ENCODE results near the gene LRP6. TPM values are rescaled to one million over a fixed set of nuclear protein-coding genes. Genes with fewer than 3 reads are reported as not detected.

Gene LRP6
- polyA plus RNA-seq, 4 donors = 2.2 to 23.6 (median 4.1) TPM

- whole genome bisulfite sequencing, 3 donors = 73 to 83% (median 82%) methylated on average over 5 of the region's 5 CpGs
- no peak overlapping the region for H3K4me3 ChIP-seq (ENCODE audit: low read depth in 1 of 3, low read length in 3 of 3)
- no peak overlapping the region for H3K27ac ChIP-seq (ENCODE audit: low read depth in 1 of 3, low read length in 2 of 3)
- H3K27me3 ChIP-seq (ENCODE audit: control insufficient read depth in 3 of 3, insufficient read depth in 3 of 3, low read length in 3 of 3) = no peaks in the 10 kb centered on the region
- H3K4me1 ChIP-seq (ENCODE audit: control insufficient read depth in 3 of 3, insufficient read depth in 2 of 3, low read depth in 1 of 3, low read length in 2 of 3) = no peaks in the 10 kb centered on the region
- DNase-seq (no peak), FAIRE-seq (no peak)
- H3K9me3 ChIP-seq (ENCODE audit: control insufficient read depth in 2 of 2, insufficient read depth in 1 of 2, low read depth in 1 of 2, low read length in 1 of 2) = no peaks in the 10 kb centered on the region
- H3K36me3 ChIP-seq (ENCODE audit: control insufficient read depth in 3 of 3, insufficient read depth in 2 of 3, low read depth in 1 of 3, low read length in 3 of 3) = no peaks in the 10 kb centered on the region
Observed at GRCh38 chr12:12294215-12295005, 27.6 kb upstream of the LRP6 start.

GRCh38 chr12:12290206-12290605 lies 23.4 kb upstream of the LRP6 start:
- H3K4me3 ChIP-seq (ENCODE audit: low read depth in 1 of 3, low read length in 3 of 3) = no peak overlapping the region
- no peak for FAIRE-seq
- peaks cover 0 to 2% (median 0%) of the 10 kb centered on the region in 3 donors for H3K27me3 ChIP-seq (ENCODE audit: control insufficient read depth in 3 of 3, insufficient read depth in 3 of 3, low read length in 3 of 3)
- no peak for DNase-seq
- WGBS, 3 donors = 44 to 71% (median 53%) methylated on average over 1 of the region's 1 CpG
- H3K36me3 ChIP-seq (ENCODE audit: control insufficient read depth in 3 of 3, insufficient read depth in 2 of 3, low read depth in 1 of 3, low read length in 3 of 3) = no peaks in the 10 kb centered on the region
- H3K9me3 ChIP-seq (ENCODE audit: control insufficient read depth in 2 of 2, insufficient read depth in 1 of 2, low read depth in 1 of 2, low read length in 1 of 2) = no peaks in the 10 kb centered on the region
- H3K27ac ChIP-seq (ENCODE audit: low read depth in 1 of 3, low read length in 2 of 3) = no peak overlapping the region
- H3K4me1 ChIP-seq (ENCODE audit: control insufficient read depth in 3 of 3, insufficient read depth in 2 of 3, low read depth in 1 of 3, low read length in 2 of 3) = no peaks in the 10 kb centered on the region

DNA sequence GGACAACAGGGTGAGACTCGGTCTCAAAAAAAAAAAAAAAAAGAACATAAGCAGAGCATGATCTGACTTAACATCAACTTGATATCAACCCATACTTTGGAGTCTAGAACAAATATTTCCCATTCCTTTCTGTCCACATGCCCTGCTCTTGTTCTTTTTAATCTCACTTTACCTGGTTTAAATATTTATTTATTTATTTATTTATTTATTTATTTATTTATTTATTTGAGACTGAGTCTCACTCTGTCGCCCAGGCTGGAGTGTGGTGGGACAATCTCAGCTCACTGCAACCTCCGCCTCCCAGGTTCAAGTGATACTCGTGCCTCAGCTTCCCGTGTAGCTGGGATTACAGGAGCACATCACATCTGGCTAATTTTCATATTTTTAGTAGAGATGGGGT lies 19.6 kb upstream of the LRP6 start:
- no peaks in the 10 kb centered on the region for H3K9me3 ChIP-seq (ENCODE audit: control insufficient read depth in 2 of 2, insufficient read depth in 1 of 2, low read depth in 1 of 2, low read length in 1 of 2)
- H3K4me3 ChIP-seq (ENCODE audit: low read depth in 1 of 3, low read length in 3 of 3) = no peak overlapping the region
- no peaks in the 10 kb centered on the region for H3K4me1 ChIP-seq (ENCODE audit: control insufficient read depth in 3 of 3, insufficient read depth in 2 of 3, low read depth in 1 of 3, low read length in 2 of 3)
- no peaks in the 10 kb centered on the region for H3K36me3 ChIP-seq (ENCODE audit: control insufficient read depth in 3 of 3, insufficient read depth in 2 of 3, low read depth in 1 of 3, low read length in 3 of 3)
- DNase-seq (no peak), FAIRE-seq (no peak)
- peaks cover 0 to 2% (median 0%) of the 10 kb centered on the region in 3 donors for H3K27me3 ChIP-seq (ENCODE audit: control insufficient read depth in 3 of 3, insufficient read depth in 3 of 3, low read length in 3 of 3)
- WGBS, 3 donors = 91 to 97% (median 91%) methylated on average over 4 to 5 of the region's 5 CpGs
- H3K27ac ChIP-seq (ENCODE audit: low read depth in 1 of 3, low read length in 2 of 3) = no peak overlapping the region

GRCh38 chr12:12282761-12283425 lies 16.0 kb upstream of the LRP6 start:
- Histone ChIP-seq H3K27ac (ENCODE audit: low read depth in 1 of 3, low read length in 2 of 3) (no peak overlapping the region), H3K9me3 (ENCODE audit: control insufficient read depth in 2 of 2, insufficient read depth in 1 of 2, low read depth in 1 of 2, low read length in 1 of 2) (no peaks in the 10 kb centered on the region), H3K4me1 (ENCODE audit: control insufficient read depth in 3 of 3, insufficient read depth in 2 of 3, low read depth in 1 of 3, low read length in 2 of 3) (no peaks in the 10 kb centered on the region), H3K36me3 (ENCODE audit: control insufficient read depth in 3 of 3, insufficient read depth in 2 of 3, low read depth in 1 of 3, low read length in 3 of 3) (no peaks in the 10 kb centered on the region), H3K27me3 (ENCODE audit: control insufficient read depth in 3 of 3, insufficient read depth in 3 of 3, low read length in 3 of 3) (peaks cover 0 to 2% (median 0%) of the 10 kb centered on the region in 3 donors), H3K4me3 (ENCODE audit: low read depth in 1 of 3, low read length in 3 of 3) (no peak overlapping the region)
- 38 to 55% (median 47%) methylated on average over 7 of the region's 7 CpGs for WGBS, 3 donors
- peak in 1 of 2 donors; percentile 38 for DNase-seq
- FAIRE-seq = peak; percentile 30

DNA sequence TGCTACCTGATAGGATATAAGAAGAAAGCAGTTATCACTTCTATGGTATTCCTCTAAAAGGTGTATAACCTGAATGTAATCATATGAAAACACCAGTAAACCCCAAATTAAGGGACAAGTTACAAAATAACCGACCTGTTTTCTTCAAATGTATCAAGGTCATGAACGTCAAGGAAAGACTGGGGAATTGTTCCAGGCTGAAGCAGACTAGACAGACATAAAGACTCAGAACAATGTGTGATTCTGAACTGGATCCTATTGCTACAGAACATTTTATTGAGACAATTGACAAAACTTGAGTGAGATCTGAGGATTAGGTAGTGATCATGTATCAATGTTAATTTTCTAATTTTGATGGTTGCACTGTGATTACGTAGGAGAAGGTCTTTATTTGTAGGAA lies 15.4 kb upstream of the LRP6 start:
- H3K27ac ChIP-seq (ENCODE audit: low read depth in 1 of 3, low read length in 2 of 3) = no peak overlapping the region
- 64 to 80% (median 71%) methylated on average over 3 of the region's 3 CpGs for WGBS, 3 donors
- no peaks in the 10 kb centered on the region for H3K4me1 ChIP-seq (ENCODE audit: control insufficient read depth in 3 of 3, insufficient read depth in 2 of 3, low read depth in 1 of 3, low read length in 2 of 3)
- DNase-seq = no peak
- FAIRE-seq = no peak
- H3K27me3 ChIP-seq (ENCODE audit: control insufficient read depth in 3 of 3, insufficient read depth in 3 of 3, low read length in 3 of 3) = peaks cover 0 to 2% (median 0%) of the 10 kb centered on the region in 3 donors
- no peaks in the 10 kb centered on the region for H3K36me3 ChIP-seq (ENCODE audit: control insufficient read depth in 3 of 3, insufficient read depth in 2 of 3, low read depth in 1 of 3, low read length in 3 of 3)
- H3K9me3 ChIP-seq (ENCODE audit: control insufficient read depth in 2 of 2, insufficient read depth in 1 of 2, low read depth in 1 of 2, low read length in 1 of 2) = peaks cover 0 to 4% of the 10 kb centered on the region in 2 donors
- H3K4me3 ChIP-seq (ENCODE audit: low read depth in 1 of 3, low read length in 3 of 3) = no peak overlapping the region

DNA sequence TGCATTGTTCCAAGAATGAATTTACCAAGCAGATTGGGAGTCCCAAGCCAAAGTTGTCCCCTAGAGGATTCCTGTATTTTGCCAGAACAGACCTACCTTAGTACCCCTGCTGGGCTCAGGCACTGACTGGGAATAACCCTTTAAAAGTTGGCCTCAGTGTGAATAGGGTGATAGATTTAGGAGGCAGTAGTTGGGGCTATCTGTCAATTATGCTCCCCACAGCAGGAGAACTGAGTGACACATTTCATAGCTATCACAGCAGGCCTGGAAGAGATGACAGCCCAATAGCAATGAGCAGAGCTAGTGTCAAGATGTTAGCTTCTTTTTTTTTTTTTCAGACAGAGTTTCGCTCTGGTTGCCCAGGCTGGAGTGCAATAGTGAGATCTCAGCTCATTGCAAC lies 14.3 kb upstream of the LRP6 start:
- 83 to 100% (median 85%) methylated on average over 1 of the region's 1 CpG for WGBS, 3 donors

GRCh38 chr12:12278899-12279298 lies 12.1 kb upstream of the LRP6 start:
- DNase-seq (no peak), FAIRE-seq (no peak)
- Histone ChIP-seq H3K36me3 (ENCODE audit: control insufficient read depth in 3 of 3, insufficient read depth in 2 of 3, low read depth in 1 of 3, low read length in 3 of 3) (no peaks in the 10 kb centered on the region), H3K9me3 (ENCODE audit: control insufficient read depth in 2 of 2, insufficient read depth in 1 of 2, low read depth in 1 of 2, low read length in 1 of 2) (peaks cover 0 to 11% of the 10 kb centered on the region in 2 donors), H3K4me3 (ENCODE audit: low read depth in 1 of 3, low read length in 3 of 3) (no peak overlapping the region), H3K4me1 (ENCODE audit: control insufficient read depth in 3 of 3, insufficient read depth in 2 of 3, low read depth in 1 of 3, low read length in 2 of 3) (no peaks in the 10 kb centered on the region), H3K27ac (ENCODE audit: low read depth in 1 of 3, low read length in 2 of 3) (no peak overlapping the region), H3K27me3 (ENCODE audit: control insufficient read depth in 3 of 3, insufficient read depth in 3 of 3, low read length in 3 of 3) (no peaks in the 10 kb centered on the region)
- WGBS, 3 donors = 67 to 81% (median 70%) methylated on average over 4 of the region's 4 CpGs

More for the DNA sequence above, 14.3 kb upstream of the LRP6 start:
- no peaks in the 10 kb centered on the region for H3K4me1 ChIP-seq (ENCODE audit: control insufficient read depth in 3 of 3, insufficient read depth in 2 of 3, low read depth in 1 of 3, low read length in 2 of 3)
- H3K27me3 ChIP-seq (ENCODE audit: control insufficient read depth in 3 of 3, insufficient read depth in 3 of 3, low read length in 3 of 3) = no peaks in the 10 kb centered on the region
- H3K4me3 ChIP-seq (ENCODE audit: low read depth in 1 of 3, low read length in 3 of 3) = no peak overlapping the region
- DNase-seq (no peak), FAIRE-seq (no peak)
- no peaks in the 10 kb centered on the region for H3K36me3 ChIP-seq (ENCODE audit: control insufficient read depth in 3 of 3, insufficient read depth in 2 of 3, low read depth in 1 of 3, low read length in 3 of 3)
- H3K27ac ChIP-seq (ENCODE audit: low read depth in 1 of 3, low read length in 2 of 3) = no peak overlapping the region
- peaks cover 0 to 11% of the 10 kb centered on the region in 2 donors for H3K9me3 ChIP-seq (ENCODE audit: control insufficient read depth in 2 of 2, insufficient read depth in 1 of 2, low read depth in 1 of 2, low read length in 1 of 2)

DNA sequence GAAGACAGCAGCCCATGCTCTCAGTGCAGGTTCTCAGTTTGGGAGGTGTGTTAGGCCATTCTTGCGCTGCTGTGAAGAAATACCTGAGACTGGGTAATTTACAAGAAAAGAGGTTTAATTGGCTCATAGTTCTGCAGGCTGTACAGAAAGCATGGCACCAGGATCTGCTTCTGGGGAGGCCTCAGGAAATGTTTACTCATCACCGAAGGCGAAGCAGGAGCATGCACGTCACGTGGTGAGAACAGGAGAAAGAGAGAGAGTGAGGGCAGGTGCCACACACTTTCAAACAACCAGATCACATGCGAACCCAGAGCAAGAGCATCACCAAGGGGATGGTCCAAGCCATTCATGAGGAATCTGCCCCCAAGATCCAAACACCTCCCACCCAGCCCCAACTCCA lies 9.0 kb upstream of the LRP6 start:
- WGBS, 3 donors = 82 to 95% (median 86%) methylated on average over 6 of the region's 6 CpGs
- DNase-seq (no peak), FAIRE-seq (no peak)
- Histone ChIP-seq H3K9me3 (ENCODE audit: control insufficient read depth in 2 of 2, insufficient read depth in 1 of 2, low read depth in 1 of 2, low read length in 1 of 2) (peaks cover 0 to 11% of the 10 kb centered on the region in 2 donors), H3K4me3 (ENCODE audit: low read depth in 1 of 3, low read length in 3 of 3) (no peak overlapping the region), H3K27ac (ENCODE audit: low read depth in 1 of 3, low read length in 2 of 3) (no peak overlapping the region), H3K36me3 (ENCODE audit: control insufficient read depth in 3 of 3, insufficient read depth in 2 of 3, low read depth in 1 of 3, low read length in 3 of 3) (no peaks in the 10 kb centered on the region), H3K4me1 (ENCODE audit: control insufficient read depth in 3 of 3, insufficient read depth in 2 of 3, low read depth in 1 of 3, low read length in 2 of 3) (no peaks in the 10 kb centered on the region), H3K27me3 (ENCODE audit: control insufficient read depth in 3 of 3, insufficient read depth in 3 of 3, low read length in 3 of 3) (no peaks in the 10 kb centered on the region)
